HPDE6-E6E7 (cell line): ENCODE measurements around the gene ALDH1A3.

ENCODE experiments used
- DNase-seq: peaks from one replicate; pipeline ENCODE4 v3.0.0; 2011; ENCODE audit warnings: missing footprints; ENCODE audit errors: extremely low spot score

ALDH1A3 gene

GRCh38 chr15:100951965-100952364, 72.3 kb downstream of the ALDH1A3 start:
- no peak for DNase-seq

GRCh38 chr15:100952566-100952965, 72.9 kb downstream of the ALDH1A3 start:
- no peak for DNase-seq

GRCh38 chr15:100958326-100959065, 78.9 kb downstream of the ALDH1A3 start:
- DNase-seq, result no peak

- no peak for DNase-seq
These were observed 79.7 kb downstream of the ALDH1A3 start for GRCh38 chr15:100959066-100960050.
